Neural cell (in vitro differentiated cells): ENCODE data around the gene PDE1A.

Experiments
- EP300 ChIP-seq: fragments of 450-650 bp; conservative IDR thresholded peaks from 2 replicates; pipeline ENCODE4 v1.6.1; 2014; ENCODE audit warnings: antibody characterized with exemption, mild to moderate bottlenecking, moderate library complexity; ENCODE audit not compliant: poor library complexity, severe bottlenecking
- EZH2 ChIP-seq: fragments of 200-600, 300-800 bp; shearing (Covaris generic), sonication (generic); IDR thresholded peaks from 2 replicates; pipeline ENCODE4 v1.6.1; 2014; ENCODE audit warnings: antibody characterized with exemption, low read length, borderline replicate concordance, mild to moderate bottlenecking; ENCODE audit not compliant: insufficient read depth, poor library complexity, severe bottlenecking
- REST ChIP-seq: IDR thresholded peaks from 2 replicates; pipeline ENCODE4 v1.6.1; 2012; ENCODE audit warnings: borderline replicate concordance

DNA sequence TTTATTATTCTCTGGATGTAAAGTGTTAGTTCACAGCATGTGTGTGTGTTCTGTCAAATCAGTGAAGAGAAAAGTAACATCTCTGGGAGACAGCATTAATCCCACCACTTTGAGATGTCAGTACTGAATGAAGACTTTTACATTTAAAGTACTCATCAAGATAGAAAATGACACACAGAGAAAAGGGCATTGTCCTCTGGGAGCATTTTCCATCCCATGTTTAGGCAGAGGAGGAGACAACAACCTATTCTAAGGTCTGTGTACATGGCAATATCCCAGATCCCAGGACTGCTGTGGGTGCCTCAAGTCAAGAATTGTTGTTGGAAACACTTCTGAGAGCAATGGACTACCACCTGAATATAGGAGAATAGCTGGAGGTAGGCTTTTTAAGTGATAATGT lies 239.7 kb downstream of the PDE1A start:
- peak; percentile 99 for TF ChIP-seq EP300
- peak; percentile 99 for TF ChIP-seq REST
- no peak for TF ChIP-seq EZH2
